CD1c-positive myeloid dendritic cell (primary cell): ENCODE data around the gene B4GALT6.
A peak's percentile ranks its signal among the peaks of the same experiment; 100 is the strongest.

Experiments used
- DNase-seq: peaks from one replicate; pipeline ENCODE4 v3.0.0-alpha.2; 2016; ENCODE audit errors: extremely low spot score

The B4GALT6 gene

DNA sequence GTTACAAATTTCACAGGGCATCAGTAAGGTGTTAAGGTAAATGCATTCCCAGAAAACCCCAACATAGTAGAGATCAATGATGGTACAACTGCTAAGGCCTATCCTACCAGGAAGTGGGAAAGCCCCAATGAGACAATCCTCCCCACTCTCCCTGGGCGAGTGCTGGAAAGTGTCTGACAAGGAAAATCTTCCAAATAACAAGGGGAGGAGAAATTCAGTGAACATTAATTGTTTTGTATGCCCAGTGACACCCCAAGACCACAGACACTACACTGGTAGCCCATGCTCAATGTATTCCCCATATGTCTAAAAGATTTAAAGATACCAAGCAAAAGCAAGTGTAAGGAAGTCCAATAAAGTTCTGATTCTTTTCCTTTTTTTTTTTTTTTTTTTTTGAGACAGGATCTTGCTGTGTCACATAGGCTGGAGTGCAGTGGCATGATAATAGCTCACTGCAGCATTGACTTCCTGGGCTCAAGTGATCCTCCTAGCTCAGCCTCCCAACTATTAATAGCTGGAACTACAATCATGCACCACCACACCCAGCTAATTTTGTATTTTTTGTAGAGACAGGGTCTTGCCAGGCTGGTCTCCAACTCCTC is 24.7 kb downstream of the B4GALT6 start:
- DNase-seq: no peak

DNA sequence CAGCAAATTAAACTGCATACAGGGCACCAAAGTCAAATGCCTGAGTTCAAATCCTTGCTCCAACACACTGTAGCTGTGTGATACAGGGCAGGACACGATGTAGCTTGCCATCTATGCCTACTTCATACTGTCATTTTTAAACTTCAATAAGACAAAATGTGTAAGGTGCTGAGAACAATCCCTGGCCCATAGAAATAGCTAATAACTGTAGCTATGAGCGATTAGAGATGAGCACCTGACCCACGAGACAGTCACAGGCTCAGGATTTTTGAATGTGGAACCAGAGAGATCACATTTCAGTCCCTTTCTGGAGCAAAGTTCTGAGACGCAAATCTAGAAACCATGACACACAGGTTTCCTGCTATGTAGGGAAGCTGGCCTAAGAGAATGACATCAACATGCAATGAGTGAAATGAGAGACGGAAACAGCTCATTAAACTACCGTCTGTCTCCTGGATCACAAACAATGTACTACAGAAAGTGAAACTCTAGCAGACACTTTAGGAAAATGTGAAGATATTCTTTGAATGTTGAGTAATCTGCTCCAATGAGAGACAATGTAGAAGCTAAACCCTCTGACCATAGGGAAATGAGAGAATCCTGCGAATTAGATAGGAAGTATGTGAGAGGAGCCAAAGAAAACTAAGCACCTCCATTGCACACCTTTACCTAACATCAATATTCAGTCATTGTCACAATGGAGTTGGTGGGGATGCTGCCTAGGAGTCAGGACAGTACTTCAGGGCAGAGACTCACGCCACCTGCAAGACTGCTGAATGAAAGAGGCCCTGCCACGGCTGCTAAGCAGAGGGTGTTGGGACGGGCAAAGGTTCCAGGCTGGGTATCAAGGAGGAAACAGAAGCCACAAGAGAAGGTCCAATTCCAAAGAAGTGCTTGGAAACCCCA is 25.5 kb downstream of the B4GALT6 start:
- peak; percentile 57 for DNase-seq

DNA sequence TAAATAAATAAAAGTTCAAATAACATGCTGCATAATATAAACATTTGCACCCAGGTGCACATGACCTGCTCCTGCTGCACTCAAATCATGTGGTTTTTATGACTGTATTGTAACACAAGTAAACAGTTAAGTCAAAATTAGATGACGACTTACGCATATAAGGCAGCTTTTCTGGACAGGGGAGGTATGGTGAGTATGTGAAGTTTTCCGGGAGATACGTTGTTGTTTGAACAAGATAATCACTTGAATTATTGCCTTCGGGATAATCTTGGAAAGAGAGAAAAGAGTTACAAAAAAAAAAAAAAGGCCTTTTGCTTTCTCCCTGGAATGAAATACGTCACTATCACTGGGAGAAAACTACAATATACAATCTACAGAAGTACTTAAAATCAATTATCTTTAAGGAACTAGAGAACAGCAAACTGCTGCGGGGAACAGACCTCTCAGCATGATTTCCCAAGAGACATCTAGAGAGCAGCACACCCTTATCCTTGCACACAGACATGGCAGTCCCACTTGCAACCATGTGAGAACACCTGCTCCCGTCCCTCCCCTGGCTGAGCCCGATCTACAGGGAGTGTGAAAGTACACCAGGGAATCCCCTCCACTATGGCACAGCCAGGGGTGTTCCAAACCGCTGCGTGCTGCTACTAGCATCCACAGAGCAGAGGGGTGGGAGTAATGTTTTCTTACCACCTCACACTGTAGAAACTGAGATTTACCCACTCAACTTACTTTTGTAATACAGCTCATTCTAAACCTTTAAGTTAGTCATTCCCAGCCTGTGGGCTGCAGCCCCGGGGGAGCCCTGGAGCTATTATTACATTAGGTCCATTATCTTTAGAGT is 26.3 kb downstream of the B4GALT6 start:
- DNase-seq: no peak

DNA sequence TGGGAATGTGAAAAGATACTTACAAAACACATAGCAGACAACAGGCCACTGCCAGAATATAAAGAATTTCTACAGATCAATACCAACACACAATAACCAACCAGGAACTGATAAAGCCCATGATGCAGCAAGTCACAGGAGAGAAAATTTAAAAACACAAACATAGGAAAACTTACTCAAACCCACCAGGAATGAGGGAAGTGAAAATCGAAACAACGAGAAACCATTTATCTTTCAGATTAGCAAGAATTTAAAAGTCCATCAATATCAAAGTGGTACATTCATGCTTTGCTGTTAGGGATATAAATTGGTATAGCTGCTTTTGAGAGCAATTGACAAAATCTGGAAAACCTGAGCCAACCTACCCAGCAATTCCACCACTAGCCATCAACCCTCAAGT is 27.6 kb downstream of the B4GALT6 start:
- DNase-seq: no peak

DNA sequence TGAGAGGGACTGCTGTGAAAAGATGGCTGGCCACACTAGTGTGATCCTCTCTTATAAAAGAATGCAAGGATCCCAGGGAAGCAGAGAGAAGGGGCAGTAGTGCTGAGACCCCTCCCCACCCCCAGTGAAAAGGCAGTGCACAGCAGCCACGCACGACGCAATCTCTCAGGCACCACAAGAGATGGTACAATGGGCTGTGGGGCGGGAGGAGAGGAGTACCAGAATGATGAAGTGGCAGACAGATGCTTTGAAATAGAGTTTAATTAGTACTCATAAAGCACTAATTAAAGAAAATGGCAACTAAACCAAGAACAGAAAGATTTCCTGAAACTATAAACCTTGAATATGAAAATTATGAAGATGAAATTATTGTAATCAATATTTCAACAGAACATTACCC is 29.0 kb downstream of the B4GALT6 start:
- no peak for DNase-seq

DNA sequence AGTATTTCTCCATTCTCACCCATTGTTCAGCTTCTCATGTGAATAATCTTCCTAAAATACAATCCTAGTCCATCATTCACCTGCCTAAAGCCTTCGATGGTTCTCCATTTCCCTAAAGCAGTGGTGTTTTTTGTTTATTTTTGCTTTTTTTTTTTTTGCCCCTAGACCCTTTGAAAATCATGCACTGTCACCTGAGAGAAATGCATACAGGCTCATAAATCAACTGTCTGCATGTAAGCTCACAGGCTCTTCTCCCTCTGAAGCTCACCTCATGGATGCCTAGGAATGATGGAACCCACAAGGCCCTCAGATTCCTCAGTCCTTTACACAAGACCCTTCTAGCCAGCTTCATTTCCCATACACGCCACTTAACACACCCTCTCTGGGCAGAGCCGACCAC is 31.5 kb downstream of the B4GALT6 start:
- no peak for DNase-seq

DNA sequence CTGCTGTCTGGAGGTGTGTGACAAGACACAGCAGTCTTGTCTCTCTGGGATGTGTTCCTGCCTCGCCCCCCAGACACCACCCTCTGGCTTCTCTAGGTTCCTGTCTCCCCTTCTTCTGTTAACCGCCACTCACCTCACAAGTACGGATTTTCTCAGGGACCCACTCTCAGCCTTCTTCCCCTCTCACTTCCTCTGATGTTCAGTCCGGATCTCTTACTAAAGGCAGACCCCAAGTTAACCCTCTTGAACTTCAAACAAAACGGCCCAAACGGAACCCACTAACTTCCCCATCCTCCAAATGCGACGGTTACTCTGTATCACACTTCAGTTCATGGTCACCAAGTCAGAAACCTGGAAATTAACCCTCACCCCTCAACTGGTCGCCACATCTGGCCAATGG is 32.0 kb downstream of the B4GALT6 start:
- DNase-seq: peak; percentile 6

DNA sequence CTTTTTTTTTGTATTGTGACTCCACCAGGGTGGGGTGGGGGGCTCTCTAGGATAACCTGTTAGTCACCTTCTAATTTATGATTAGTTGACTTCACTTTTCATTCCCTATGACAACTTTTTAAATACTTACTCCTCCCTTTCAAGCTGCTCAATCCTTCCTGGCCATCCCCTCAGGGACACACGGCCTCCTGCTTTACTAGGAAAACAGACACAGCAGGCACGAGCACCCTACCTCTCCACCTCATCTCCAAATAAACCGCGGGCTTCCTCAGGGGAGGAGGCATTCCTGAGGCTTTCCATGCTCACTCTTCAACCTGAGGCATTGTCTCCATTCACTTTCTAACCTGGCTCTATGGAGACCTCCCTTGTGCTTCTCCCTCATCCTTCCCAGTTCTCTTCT is 33.0 kb downstream of the B4GALT6 start:
- DNase-seq: no peak

DNA sequence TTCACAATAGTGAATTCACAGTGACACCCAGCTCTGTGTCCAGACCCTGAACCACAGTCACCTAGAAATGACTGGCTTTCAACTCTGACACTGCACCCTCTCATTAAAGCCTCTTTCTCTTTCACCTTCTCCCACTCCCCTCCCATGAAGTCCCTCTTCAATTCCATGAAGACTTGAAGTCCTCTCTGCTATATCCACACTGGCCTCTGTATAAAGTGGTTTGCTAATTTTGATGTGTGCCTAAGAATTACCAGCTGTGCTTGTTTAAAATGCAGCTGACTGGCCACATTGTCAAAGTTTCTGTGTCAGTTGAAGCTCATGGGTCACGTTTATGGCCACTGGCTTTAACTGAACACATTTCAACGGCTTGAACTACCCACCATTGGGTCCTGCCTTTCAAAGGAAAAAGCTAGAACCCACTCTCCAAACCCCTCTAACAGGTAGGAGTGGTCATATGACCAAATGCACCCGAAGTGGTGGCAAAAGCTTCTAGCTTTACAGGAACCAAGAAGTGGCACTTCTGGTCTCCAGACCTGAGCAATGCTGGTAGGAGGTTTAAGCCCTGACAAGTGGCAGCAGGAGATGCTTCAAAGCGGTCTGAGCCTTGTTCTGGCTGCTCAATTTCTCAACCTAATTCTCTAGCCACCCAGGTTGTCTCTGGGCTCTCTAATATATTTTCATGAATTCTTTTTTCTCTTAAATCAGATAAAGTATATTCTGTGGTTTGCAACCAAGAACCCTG is 34.2 kb downstream of the B4GALT6 start:
- no peak for DNase-seq

DNA sequence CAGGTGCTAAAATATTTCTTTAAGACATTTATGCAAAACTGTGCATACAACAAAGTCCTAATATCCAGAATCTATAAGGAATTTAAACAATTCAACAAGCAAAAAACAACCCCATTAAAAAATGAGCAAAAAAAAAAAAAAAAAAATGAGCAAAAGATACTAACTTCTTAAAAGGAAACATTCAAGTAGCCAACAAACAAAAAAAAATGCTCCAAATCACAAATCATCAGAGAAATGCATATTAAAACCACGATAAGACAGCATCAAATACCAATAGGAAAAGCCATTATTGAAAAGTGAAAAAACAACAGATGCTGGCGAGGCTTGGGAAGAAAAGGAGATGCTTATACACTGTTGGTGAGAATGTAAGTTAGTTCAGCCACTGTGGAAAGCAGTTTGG is 34.9 kb downstream of the B4GALT6 start:
- no peak for DNase-seq

DNA sequence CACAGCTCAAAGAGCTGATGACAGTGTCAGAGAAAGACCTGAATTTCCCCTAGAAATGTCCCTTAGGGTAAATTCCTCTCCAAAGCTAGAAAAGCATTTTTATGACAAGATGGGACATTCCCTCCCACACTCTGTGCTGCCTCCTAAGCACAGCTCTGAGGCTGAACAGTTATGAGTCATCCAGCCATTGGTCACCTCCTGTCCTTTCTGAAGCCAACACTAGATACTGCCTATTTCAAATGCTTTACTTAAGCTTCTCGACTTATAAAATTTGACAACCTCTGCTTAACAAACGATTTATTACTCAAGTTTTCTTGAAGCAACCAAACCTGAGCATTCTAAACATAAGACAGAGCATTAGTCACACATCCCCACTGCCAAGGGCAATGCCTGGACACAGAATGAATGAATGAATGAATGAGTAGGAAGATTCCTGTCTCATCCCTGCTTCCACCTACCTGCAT is 35.4 kb downstream of the B4GALT6 start:
- peak; percentile 37 for DNase-seq

DNA sequence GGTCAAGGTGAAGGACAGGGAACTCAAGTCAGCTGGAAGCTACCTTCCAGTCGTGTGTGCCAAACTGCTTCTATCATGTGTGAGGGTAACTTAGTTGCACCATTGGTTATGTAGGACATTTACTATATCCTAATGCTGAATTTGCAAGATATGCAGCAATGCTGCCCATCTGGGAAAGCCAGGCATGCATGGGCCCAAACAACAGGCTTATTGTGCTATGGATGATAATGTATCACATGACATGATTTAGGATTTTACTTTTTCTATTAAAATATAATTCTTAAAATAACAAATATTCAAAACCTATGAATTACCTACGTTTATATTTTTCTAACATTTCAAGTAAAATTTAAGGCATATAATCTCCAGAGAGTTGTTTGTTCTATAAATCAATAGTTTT is 35.9 kb downstream of the B4GALT6 start:
- no peak for DNase-seq

DNA sequence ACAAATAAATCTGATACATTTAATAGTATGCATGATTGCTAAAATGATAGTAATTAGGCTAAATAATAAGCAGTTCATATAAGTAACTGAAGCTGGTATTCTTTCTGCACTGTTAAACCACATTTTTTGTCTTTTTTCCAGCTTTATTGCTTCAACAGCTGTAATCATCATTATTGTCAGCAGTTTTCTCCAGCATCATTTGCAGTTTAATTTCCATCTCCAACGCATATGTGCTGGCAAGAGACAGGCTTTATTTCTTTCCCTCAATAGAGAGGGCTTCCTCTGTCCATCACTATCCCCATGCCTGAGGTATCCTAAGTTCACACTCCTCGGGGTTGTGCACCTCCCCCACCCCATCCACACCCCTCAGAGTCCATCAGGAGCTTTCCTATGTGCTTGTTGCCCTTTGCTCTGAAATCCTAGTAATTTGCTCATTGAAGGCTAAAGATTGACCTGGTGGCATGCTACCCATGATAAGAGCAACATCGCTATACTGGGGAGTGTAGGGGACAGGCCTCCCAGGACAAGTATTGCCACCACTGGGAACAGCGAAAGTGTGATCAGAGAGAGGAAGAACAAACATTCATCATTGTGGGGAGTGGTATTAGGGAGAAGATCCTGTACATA is 37.1 kb downstream of the B4GALT6 start:
- DNase-seq: no peak

DNA sequence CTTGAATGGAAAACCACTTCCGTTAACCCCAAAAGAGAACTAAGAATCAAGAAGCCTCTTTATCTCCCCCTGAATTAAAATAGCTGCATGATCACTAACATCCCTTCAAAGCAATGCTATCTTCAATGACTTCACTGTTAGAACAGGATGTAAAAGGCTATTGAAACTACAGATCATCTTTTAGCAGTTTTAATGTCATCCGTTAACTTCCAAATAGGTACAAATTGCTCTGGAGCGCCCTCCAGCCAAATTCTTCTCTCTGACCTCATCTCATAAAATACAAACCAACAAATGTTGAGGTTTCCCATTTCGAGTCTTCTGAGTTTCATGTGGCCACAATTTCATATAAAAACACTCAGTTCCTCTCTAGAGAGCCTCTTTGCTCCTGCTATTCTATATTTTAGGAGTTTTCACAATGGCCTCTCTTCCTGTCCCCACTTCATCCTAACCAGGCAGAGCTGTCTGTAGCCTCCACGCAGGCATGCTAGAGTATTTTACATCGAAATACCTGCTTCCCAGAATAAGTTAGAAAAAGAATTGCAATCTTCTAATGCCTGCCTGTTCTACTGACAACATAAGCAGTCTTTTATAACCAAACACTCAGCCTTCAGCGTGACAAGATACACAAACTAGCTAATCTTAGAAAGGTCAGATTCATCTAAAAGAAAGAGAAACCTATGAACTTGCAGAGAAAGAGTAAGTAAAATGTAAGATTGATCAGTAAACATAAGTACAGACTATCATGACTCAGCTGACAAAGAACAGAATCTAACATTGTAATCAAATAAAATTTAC is 37.9 kb downstream of the B4GALT6 start:
- DNase-seq: no peak

DNA sequence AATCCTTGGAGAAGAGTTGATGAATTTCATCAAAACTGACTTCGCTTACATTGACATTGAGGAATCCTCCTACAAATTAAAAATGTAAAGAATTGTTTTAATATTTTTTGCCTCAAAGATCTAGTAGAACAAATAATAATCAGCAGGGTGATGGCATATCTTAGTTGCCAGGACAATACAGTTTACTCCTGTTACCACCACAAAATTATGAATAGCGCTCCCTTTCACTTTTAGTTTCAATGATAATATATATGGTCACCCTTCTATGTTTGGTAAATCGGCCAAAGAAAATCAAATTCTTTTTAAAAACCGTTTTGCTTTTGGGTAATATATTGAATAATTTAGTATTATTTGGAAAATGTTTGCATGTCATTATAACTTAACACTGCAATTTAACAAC is 39.0 kb downstream of the B4GALT6 start:
- no peak for DNase-seq

DNA sequence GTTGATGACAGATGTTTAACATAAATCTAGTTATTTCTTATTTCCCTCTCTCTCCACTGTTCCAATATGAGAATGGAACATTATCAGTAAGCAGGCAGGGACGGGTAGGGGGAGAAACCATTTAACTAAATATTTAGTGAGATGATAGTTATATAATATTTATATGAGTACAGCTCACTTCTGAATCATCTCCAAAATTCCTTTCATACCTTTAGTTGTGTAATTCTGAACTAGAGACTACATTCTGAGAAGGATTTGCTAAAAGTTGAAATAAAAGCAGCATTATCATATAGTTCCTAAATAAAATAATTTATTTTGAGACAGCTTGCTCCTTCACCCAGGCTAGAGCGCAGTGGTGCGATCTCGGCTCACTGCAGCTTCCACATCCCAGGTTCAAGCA is 41.4 kb downstream of the B4GALT6 start:
- no peak for DNase-seq

DNA sequence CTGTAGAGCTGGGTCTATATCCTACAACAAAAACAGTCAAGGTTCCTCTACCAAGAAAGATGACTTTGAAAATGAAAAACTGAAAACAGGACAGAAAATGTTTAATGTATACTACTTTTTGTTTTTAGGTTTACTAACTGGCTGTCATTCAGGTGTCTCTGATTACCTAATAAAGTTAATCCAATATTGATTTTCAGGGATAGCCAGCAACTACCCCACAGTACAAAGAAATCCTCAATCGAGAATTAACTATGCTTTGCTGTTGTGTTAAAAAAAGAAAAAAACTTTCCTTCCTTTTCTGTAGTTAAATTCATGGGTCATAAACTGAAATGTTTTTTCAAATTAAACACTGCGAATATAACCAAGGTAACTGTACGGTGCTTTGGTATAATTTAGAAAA is 46.9 kb downstream of the B4GALT6 start:
- DNase-seq: no peak

DNA sequence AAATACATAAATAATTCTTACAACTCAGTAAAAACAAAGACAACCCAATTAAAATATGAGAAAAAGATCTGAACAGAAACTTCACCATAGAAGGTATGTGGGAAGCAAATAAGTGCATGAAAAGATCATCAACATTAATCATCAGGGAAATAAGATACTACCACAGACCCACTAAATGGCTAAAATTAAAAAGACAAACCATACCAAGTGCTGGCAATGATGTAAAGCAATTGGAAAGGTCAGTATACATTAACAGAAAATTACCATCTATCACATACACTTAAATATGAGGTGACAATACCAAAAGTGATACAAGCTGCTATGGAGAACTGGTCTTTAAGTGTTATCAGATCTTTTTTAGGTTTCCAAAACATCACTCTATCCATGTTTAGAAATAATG is 48.0 kb downstream of the B4GALT6 start:
- DNase-seq: no peak

DNA sequence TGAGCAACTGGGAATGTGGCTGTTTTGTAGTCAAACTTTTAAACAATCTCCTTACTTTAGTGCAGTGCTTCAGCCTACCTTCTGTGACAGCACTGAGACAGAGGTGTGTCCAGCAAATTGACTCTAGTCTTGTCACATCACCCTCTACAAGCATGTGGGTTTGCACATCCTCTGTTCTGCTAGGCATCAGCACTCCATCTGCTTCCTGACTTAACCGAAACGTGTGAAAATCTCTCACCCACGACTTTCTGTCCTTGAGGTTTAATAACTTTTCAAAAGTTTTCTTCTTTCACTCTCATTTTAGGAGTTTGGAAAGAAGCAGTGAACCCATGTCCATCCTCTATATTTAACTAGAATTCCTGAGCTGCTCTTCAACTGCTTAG is 50.1 kb downstream of the B4GALT6 start:
- no peak for DNase-seq
